Uterus (tissue), 4 donors: Measurements from ENCODE around the gene TSNAXIP1. TPM values are rescaled to one million over a fixed set of nuclear protein-coding genes. Genes with fewer than 3 reads are reported as not detected.

Experiments used
- DNase-seq, 2 donors: peaks; one replicate each; pipeline ENCODE4 v3.0.0-alpha.2; 2019 to 2020
- H3K27ac ChIP-seq, 2 donors: fragments of 200-600 bp; sonication (generic); 1 replicate in 1 of 2; 2 replicates in 1 of 2; pipeline ENCODE4 v1.5.1; 2016 to 2018
- H3K27me3 ChIP-seq, 2 donors: fragments of 200-600 bp; sonication (generic); one replicate each; pipeline ENCODE4 v1.5.1; 2018 to 2019; ENCODE audit warnings: control low read depth in 1 of 2
- H3K36me3 ChIP-seq, 2 donors: fragments of 200-600 bp; sonication (generic); one replicate each; pipeline ENCODE4 v1.5.1; 2019; ENCODE audit warnings: control low read depth in 1 of 2
- H3K4me1 ChIP-seq, 2 donors: fragments of 200-600 bp; sonication (generic); one replicate each; pipeline ENCODE4 v1.5.1; 2018 to 2019; ENCODE audit warnings: control low read depth in 1 of 2
- H3K4me3 ChIP-seq, 2 donors: fragments of 200-600 bp; sonication (generic); 1 replicate in 1 of 2; 2 replicates in 1 of 2; pipeline ENCODE4 v1.5.1; 2018 to 2019; ENCODE audit warnings: mild to moderate bottlenecking in 1 of 2
- H3K9me3 ChIP-seq, 2 donors: fragments of 200-600 bp; sonication (generic); one replicate each; pipeline ENCODE4 v1.5.1; 2019; ENCODE audit warnings: control low read depth in 1 of 2
- CTCF ChIP-seq, 4 experiments: fragments of 200-600 bp in 2 of 4; fragments of 450-650 bp in 2 of 4; sonication (generic) in 2 of 4; IDR thresholded peaks; one replicate each; pipeline ENCODE4 v1.5.1; 2016 to 2019; ENCODE audit warnings: antibody characterized with exemption in 4 of 4, mild to moderate bottlenecking in 2 of 4, moderate library complexity in 1 of 4
- POLR2A ChIP-seq, 2 donors: fragments of 450-650 bp; IDR thresholded peaks; one replicate each; pipeline ENCODE4 v1.6.1; 2016; ENCODE audit warnings: antibody characterized with exemption in 2 of 2, mild to moderate bottlenecking in 1 of 2, moderate library complexity in 1 of 2
- intact Hi-C: fragments of 100-400 bp; cut with DNase I; formaldehyde crosslinking; loops from one replicate; pipeline ENCODE4 v1.15.1; 2023; ENCODE audit warnings: low total_unique reads
- total RNA-seq, 4 donors: library from RNA; depleted of rRNA in 3 of 4; stranded (reverse); fragments of >200 nt in 3 of 4; gene quantifications; one replicate each; pipeline versions ENCODE4 v1.1.0 to v1.2.4, GENCODE V29; 2014 to 2023
- donor health status: DM: yes; HTN: yes; CAD: no.

TSNAXIP1 gene
- total RNA-seq, 4 donors from 2014 or later = 2.7 to 4.9 (median 3.6) TPM

GRCh38 chr16:67767953-67768352 lies 38.7 kb upstream of the TSNAXIP1 start:
- TF ChIP-seq POLR2A (IDR thresholded peaks at IDR 0.05) = no peak
- TF ChIP-seq CTCF (IDR thresholded peaks at IDR 0.05) = no peak
- no peak for DNase-seq
- intact Hi-C loops = no loop called here
- Histone ChIP-seq H3K27ac (no peak overlapping the region), H3K4me3 (no peak overlapping the region), H3K4me1 (no peaks in the 10 kb centered on the region), H3K27me3 (no peaks in the 10 kb centered on the region), H3K36me3 (no peaks in the 10 kb centered on the region), H3K9me3 (no peaks in the 10 kb centered on the region)

- Histone ChIP-seq H3K27me3 (no peaks in the 10 kb centered on the region), H3K4me1 (no peaks in the 10 kb centered on the region), H3K27ac (no peak overlapping the region), H3K4me3 (no peak overlapping the region), H3K9me3 (no peaks in the 10 kb centered on the region), H3K36me3 (no peaks in the 10 kb centered on the region)
- DNase-seq = no peak
- intact Hi-C loops = no loop called here
- no peak for TF ChIP-seq POLR2A (IDR thresholded peaks at IDR 0.05)
- no peak for TF ChIP-seq CTCF (IDR thresholded peaks at IDR 0.05)
Measured at GRCh38 chr16:67770346-67770991, 36.2 kb upstream of the TSNAXIP1 start.

GRCh38 chr16:67773099-67773498 lies 33.6 kb upstream of the TSNAXIP1 start:
- DNase-seq = peak; percentile 42 to 47
- H3K36me3 ChIP-seq = no peaks in the 10 kb centered on the region
- H3K4me1 ChIP-seq = no peaks in the 10 kb centered on the region
- intact Hi-C loops = no loop called here
- H3K27me3 ChIP-seq = no peaks in the 10 kb centered on the region
- peak overlapping the region; percentile 14 to 42 for H3K27ac ChIP-seq
- no peaks in the 10 kb centered on the region for H3K9me3 ChIP-seq
- no peak overlapping the region for H3K4me3 ChIP-seq
- TF ChIP-seq POLR2A (IDR thresholded peaks at IDR 0.05) (no peak), CTCF (IDR thresholded peaks at IDR 0.05) (no peak)

GRCh38 chr16:67773569-67774456 lies 32.9 kb upstream of the TSNAXIP1 start:
- Histone ChIP-seq H3K27me3 (no peaks in the 10 kb centered on the region), H3K27ac (peak overlapping the region; percentile 14 to 42), H3K4me1 (no peaks in the 10 kb centered on the region), H3K9me3 (no peaks in the 10 kb centered on the region), H3K36me3 (no peaks in the 10 kb centered on the region), H3K4me3 (no peak overlapping the region)
- intact Hi-C loops = no loop called here
- no peak for DNase-seq
- no peak for TF ChIP-seq POLR2A (IDR thresholded peaks at IDR 0.05)

- Histone ChIP-seq H3K27ac (no peak overlapping the region), H3K4me1 (no peaks in the 10 kb centered on the region), H3K36me3 (no peaks in the 10 kb centered on the region), H3K4me3 (no peak overlapping the region), H3K27me3 (no peaks in the 10 kb centered on the region), H3K9me3 (no peaks in the 10 kb centered on the region)
- no peak for DNase-seq
- intact Hi-C loops = no loop called here
- TF ChIP-seq POLR2A (IDR thresholded peaks at IDR 0.05) (no peak), CTCF (IDR thresholded peaks at IDR 0.05) (no peak)
Measured at GRCh38 chr16:67774457-67774853, 32.2 kb upstream of the TSNAXIP1 start.
